HT1080 (cell line): ENCODE data around the gene MASTL. TPM values are rescaled to one million over a fixed set of nuclear protein-coding genes. Genes with fewer than 3 reads are reported as not detected.

Experiments used
- DNase-seq: peaks from one replicate; pipeline ENCODE4 v3.0.0-alpha.2; 2015; ENCODE audit warnings: low read depth
- small RNA-seq: library from RNA; depleted of rRNA; stranded (forward); fragments of <200 nt; gene quantifications from one replicate; pipeline ENCODE3, GENCODE V24; 2014
- total RNA-seq: library from RNA; depleted of rRNA; stranded (reverse); fragments of >200 nt; shearing (Covaris generic); gene quantifications from 2 replicates; pipeline ENCODE4 v1.2.3, GENCODE V29; 2014; rRNA removed

The MASTL gene
- total RNA-seq, 1 experiment from 2014 or later, result 29.0 TPM

- DNase-seq, result no peak
Measured at GRCh38 chr10:27225011-27225590, 69.9 kb downstream of the MASTL start.

- DNase-seq, result no peak
Measured at GRCh38 chr10:27225642-27226257, 70.6 kb downstream of the MASTL start.

GRCh38 chr10:27230022-27230421 lies 74.9 kb downstream of the MASTL start:
- DNase-seq, result no peak

- DNase-seq, result no peak
Measured at GRCh38 chr10:27235706-27236105, 80.6 kb downstream of the MASTL start.

Small RNA genes lying within 50 kb of the gene (small RNA-seq; reads per million reads assigned to genes)
- gene RNU2-24P (0.95 reads per million, percentile 73 among the genes with 10 or more reads in this experiment), gene RNU7-12P (not detected)

Other genes with a start within 250 kb of the MASTL start
- 4.8 and 7.3 TPM in 2 replicates for gene ANKRD26, start 54.9 kb upstream of the MASTL start, total RNA-seq
- 138 and 189 TPM in 2 replicates for gene YME1L1, start 968 bp upstream of the MASTL start, total RNA-seq
- gene ACBD5, start 85.4 kb downstream of the MASTL start, total RNA-seq, result 19.0 and 21.2 TPM in 2 replicates